Stomach (tissue), 4 donors: ENCODE measurements around the gene LUZP2.

Source experiments
- CTCF ChIP-seq, 7 experiments: fragments of 450-650 bp in 4 of 7; fragments of 200-600 bp in 3 of 7; sonication (generic) in 3 of 7; IDR thresholded peaks; one replicate each; pipeline ENCODE4 v1.5.1; 2016 to 2019; ENCODE audit warnings: antibody characterized with exemption in 7 of 7, control low read depth in 2 of 7, mild to moderate bottlenecking in 1 of 7
- POLR2A ChIP-seq, 4 donors: fragments of 450-650 bp; IDR thresholded peaks; one replicate each; pipeline ENCODE4 v1.6.1; 2016; ENCODE audit warnings: antibody characterized with exemption in 4 of 4, control low read depth in 2 of 4, mild to moderate bottlenecking in 1 of 4, moderate library complexity in 1 of 4
- POLR2AphosphoS5 ChIP-seq, 3 donors: sonication (generic); formaldehyde crosslinking; IDR thresholded peaks; one replicate each; pipeline ENCODE4 v1.6.1; 2016; ENCODE audit warnings: antibody characterized with exemption in 3 of 3

DNA sequence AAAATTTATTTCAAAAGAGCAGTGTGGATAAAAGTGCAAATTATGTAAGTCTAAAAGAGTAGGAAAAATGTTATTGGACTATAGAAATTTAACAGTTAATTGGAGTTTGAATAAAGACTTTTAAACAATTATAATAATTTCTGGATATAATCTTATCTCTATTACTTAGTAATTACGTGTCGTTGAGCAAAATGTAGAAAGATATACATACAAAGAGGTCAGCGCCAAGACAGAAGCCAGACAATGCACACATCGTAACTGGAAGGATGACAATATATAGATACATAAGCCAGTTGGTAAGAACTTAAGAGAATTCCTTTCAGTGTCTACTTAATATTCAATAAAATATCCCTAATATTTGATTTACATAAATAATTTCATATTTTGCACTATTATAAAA is 157.0 kb downstream of the LUZP2 start:
- TF ChIP-seq POLR2A (IDR thresholded peaks at IDR 0.05) (no peak), POLR2AphosphoS5 (IDR thresholded peaks at IDR 0.05) (no peak), CTCF (IDR thresholded peaks at IDR 0.05) (no peak)
